Effector memory CD4-positive, alpha-beta T cell (primary cell): ENCODE measurements around the gene BRD3.

Experiments used
- DNase-seq, 3 donors: peaks; one replicate each; pipeline ENCODE4 v3.0.0-alpha.2; 2020
- H3K27ac ChIP-seq: 2 replicates; pipeline ENCODE4 v1.7.0; 2013; ENCODE audit warnings: mild to moderate bottlenecking, low read length, moderate library complexity; ENCODE audit not compliant: insufficient read depth, poor library complexity, severe bottlenecking
- H3K27me3 ChIP-seq: replicated peaks from 2 replicates; pipeline ENCODE4 v1.7.0; 2013; ENCODE audit warnings: mild to moderate bottlenecking, low read length; ENCODE audit not compliant: insufficient read depth, control insufficient read depth, poor library complexity, severe bottlenecking
- H3K36me3 ChIP-seq: 2 replicates; pipeline ENCODE4 v1.7.0; 2013; ENCODE audit warnings: mild to moderate bottlenecking, low read length, moderate library complexity; ENCODE audit not compliant: control insufficient read depth, insufficient read depth
- H3K4me1 ChIP-seq: 2 replicates; pipeline ENCODE4 v1.7.0; 2013; ENCODE audit warnings: low read length, mild to moderate bottlenecking; ENCODE audit not compliant: control insufficient read depth, insufficient read depth, poor library complexity, severe bottlenecking
- H3K4me3 ChIP-seq: 2 replicates; pipeline ENCODE4 v1.7.0; 2013; ENCODE audit warnings: low read length, low read depth, mild to moderate bottlenecking; ENCODE audit not compliant: insufficient read depth, poor library complexity, severe bottlenecking
- H3K9me3 ChIP-seq: 2 replicates; pipeline ENCODE4 v1.7.0; 2013; ENCODE audit warnings: mild to moderate bottlenecking, low read length, moderate library complexity; ENCODE audit not compliant: control insufficient read depth

BRD3 gene

DNA sequence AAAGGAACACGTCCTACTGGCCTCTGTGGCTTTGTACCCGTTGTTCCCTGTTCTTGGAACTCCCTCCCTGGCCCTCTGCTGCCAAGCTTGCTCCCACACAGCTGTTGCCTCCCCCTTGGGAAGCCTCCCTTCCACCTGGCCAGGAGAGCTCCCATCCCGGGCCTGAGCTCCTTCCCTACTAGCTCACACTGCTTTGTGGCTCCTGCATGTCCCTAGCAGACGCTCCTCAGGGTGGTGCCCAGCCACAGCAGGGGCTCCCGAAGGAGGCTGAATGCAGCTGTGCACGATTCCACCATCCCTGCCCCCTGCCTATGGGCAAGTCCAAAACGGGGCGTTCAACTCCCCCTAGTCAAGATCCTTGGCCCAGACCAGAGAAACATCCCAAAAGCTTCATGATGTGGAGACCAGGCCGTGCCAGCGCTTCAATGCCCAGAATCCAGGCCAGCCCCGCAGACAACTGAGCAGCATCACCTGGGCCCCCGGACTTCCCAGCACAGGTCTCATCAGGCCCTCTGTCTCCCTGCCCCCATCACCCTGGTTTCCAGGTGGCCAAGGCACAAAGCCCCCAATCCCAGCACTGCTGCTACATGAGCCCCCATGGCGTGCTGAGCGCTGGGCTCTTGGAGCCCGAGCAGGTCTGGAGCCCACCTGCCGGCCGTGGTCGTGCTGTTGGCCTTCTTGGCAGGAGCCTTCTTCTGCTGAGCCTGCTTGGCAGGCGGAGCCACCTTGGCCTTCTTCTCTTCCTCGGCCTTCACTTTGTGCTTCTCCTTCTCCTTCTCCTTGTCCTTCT is 28.2 kb downstream of the BRD3 start:
- no peak overlapping the region for H3K27ac ChIP-seq
- H3K27me3 ChIP-seq, result no peaks in the 10 kb centered on the region
- peaks cover 73% of the 10 kb centered on the region for H3K36me3 ChIP-seq

DNA sequence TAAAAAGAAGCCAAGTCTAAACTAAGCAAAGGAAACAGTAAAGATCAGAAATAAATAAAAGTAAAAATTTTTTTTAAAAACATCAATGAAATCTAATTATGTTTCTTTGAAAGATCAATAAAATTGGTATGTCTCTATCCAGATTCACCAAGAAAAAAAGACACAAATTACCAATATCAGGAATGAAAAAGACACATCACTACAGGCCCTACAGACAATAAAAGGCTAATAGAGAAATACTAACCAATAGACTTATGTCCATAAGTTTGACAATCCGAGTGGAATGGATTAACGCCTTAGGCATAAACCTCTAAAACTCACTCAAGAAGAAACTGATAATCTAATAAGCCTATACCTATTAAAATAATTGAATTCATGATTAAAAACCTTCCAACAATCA is 30.2 kb downstream of the BRD3 start:
- no peak overlapping the region for H3K27ac ChIP-seq
- H3K36me3 ChIP-seq, result peaks cover 83% of the 10 kb centered on the region
- no peaks in the 10 kb centered on the region for H3K9me3 ChIP-seq
- H3K27me3 ChIP-seq, result no peaks in the 10 kb centered on the region
- no peak for DNase-seq
- no peak overlapping the region for H3K4me3 ChIP-seq
- H3K4me1 ChIP-seq, result no peaks in the 10 kb centered on the region

More for the DNA sequence above, 28.2 kb downstream of the BRD3 start:
- no peak for DNase-seq
- H3K4me3 ChIP-seq, result no peak overlapping the region
- H3K9me3 ChIP-seq, result no peaks in the 10 kb centered on the region
- no peaks in the 10 kb centered on the region for H3K4me1 ChIP-seq

- peaks cover 84% of the 10 kb centered on the region for H3K36me3 ChIP-seq
- no peak overlapping the region for H3K27ac ChIP-seq
- no peaks in the 10 kb centered on the region for H3K4me1 ChIP-seq
- H3K4me3 ChIP-seq, result no peak overlapping the region
- H3K9me3 ChIP-seq, result no peaks in the 10 kb centered on the region
- H3K27me3 ChIP-seq, result no peaks in the 10 kb centered on the region
- no peak for DNase-seq
Measured at GRCh38 chr9:134036130-134036529, 31.7 kb downstream of the BRD3 start.

DNA sequence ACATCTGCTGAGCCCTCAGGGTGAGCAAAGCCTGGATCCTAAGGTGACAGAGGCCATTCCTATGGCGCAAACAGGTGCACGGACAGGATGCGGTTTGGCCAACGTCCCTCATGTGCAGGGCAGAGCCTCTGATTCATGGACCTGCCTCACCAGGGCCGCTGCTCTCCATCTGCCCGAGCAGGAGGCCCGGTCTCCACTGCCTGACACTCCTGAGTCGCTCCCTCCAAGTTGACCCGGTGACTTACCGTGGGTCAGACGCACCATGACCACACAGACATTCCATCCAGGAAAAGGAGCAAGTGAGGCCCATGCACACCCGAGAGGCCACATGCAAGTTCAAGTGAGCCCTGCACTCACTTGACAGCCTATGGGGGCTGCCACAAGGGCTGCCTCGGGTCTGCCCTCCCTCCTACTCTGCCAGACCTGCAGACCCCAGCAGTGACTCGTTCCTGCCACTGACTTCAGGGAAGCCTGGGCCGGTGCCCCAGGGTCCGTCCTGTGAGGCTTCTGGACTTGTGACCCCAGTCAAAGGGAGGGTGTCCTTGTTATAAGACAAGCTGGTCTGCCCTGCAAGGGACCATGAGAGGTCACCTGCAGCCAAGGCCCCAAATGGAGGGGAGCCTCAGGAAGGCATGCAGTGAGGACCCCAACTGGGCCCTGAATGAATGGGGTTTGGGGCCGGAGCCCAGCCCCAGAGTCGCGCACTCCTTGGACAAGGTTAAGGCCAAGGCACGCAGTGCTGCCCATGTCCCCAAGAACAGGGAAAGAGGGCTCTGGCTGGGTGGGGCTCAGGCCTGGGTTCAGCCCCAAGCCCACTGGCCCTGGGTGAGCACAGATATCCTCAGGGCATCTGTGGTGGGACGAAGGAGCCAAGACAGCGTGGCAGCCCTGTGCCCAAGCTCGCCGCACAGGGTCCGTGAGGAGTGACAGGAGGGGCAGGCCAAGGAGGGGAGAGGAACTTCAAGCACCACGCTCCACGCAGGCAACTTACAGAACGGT is 32.5 kb downstream of the BRD3 start:
- Histone ChIP-seq H3K27me3 (no peaks in the 10 kb centered on the region), H3K4me1 (no peaks in the 10 kb centered on the region), H3K36me3 (peaks cover 83% of the 10 kb centered on the region), H3K27ac (no peak overlapping the region), H3K9me3 (no peaks in the 10 kb centered on the region), H3K4me3 (no peak overlapping the region)
- DNase-seq, result no peak

DNA sequence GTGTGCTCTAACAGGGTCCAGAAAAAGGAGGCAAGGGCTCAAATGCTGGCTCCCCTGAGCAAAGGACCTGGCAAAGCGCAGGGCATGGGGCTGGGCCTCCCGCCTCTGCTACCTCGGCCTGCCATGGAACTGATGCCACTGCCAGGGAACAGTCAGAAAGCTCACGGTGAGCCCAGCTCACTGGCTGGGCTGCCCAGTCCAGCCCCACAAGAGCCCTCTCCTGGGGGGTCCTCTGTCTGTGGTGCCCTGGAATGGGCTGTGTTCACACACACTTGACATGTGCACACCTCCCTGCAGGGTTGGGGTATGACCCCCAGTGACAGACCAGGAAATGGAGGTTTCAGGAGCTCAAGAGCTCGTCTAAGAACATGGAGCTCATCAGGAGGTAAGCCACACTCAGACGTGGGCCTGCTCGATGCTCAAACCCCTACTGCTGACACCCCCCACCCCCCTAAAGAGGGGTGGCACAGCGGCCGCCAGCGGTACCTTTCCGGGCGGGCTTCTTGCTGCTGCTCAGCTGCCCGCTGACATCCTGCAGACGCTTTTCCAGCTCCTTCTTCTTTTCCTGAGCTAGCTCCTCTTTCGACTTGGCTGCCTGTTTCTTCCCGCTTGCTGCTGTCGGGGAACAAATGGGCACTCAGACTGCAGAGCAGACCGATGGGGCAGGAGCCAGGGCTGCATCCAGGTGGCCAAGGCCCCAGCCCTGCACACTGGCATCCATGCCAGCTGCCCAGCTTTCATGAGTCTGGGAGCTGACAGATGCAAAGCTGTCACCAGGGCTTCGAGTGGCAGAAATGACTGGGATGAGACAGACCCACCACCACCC is 33.4 kb downstream of the BRD3 start:
- DNase-seq, result no peak
- Histone ChIP-seq H3K36me3 (peaks cover 74% of the 10 kb centered on the region), H3K27ac (no peak overlapping the region)

DNA sequence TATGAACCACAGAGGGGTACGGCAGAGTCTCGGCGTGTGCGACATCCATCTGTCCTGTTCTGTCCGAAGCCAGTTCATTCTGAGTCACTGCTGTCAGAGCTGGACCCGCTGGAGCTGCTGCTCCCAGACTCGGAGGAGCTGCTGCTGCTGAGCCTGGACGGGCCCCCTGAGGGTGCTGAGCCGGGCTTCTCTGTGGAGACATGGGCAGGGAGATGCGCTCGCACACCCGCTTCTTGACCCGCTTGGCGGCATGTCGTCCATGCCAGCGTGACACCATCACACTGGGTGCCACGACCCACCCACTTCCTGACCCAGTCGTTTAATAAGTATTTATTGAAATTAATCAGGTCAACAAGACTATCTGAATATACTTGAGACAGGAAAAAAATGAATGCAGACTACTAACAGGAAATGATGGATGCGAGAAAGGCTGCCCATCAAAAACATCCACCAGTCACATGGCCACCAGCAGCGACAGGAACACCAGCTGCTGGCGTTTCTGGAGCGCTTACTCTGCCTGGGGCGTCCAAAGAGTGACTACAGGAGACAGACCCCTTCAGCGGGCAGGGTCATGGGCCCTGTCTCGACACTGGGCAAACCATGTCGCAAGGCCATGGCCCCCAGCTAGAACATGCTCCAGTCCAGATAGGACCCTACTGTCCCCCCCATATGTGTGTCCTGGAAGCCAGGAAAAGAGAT is 34.2 kb downstream of the BRD3 start:
- H3K9me3 ChIP-seq, result no peaks in the 10 kb centered on the region
- H3K4me1 ChIP-seq, result no peaks in the 10 kb centered on the region
- H3K36me3 ChIP-seq, result peaks cover 66% of the 10 kb centered on the region
- no peak overlapping the region for H3K27ac ChIP-seq
- DNase-seq, result no peak
- no peak overlapping the region for H3K4me3 ChIP-seq
- H3K27me3 ChIP-seq, result no peaks in the 10 kb centered on the region

More for the DNA sequence above, 33.4 kb downstream of the BRD3 start:
- H3K9me3 ChIP-seq, result no peaks in the 10 kb centered on the region
- no peaks in the 10 kb centered on the region for H3K27me3 ChIP-seq
- H3K4me1 ChIP-seq, result no peaks in the 10 kb centered on the region
- H3K4me3 ChIP-seq, result no peak overlapping the region

- no peak overlapping the region for H3K4me3 ChIP-seq
- no peaks in the 10 kb centered on the region for H3K27me3 ChIP-seq
- no peaks in the 10 kb centered on the region for H3K4me1 ChIP-seq
- H3K9me3 ChIP-seq, result no peaks in the 10 kb centered on the region
- H3K36me3 ChIP-seq, result peaks cover 60% of the 10 kb centered on the region
- no peak for DNase-seq
- no peak overlapping the region for H3K27ac ChIP-seq
Measured at GRCh38 chr9:134032456-134033222, 35.2 kb downstream of the BRD3 start.

- peaks cover 58% of the 10 kb centered on the region for H3K36me3 ChIP-seq
Measured at GRCh38 chr9:134031783-134032182, 36.0 kb downstream of the BRD3 start.

More at GRCh38 chr9:134031783-134032182, 36.0 kb downstream of the BRD3 start:
- Histone ChIP-seq H3K4me1 (no peaks in the 10 kb centered on the region), H3K4me3 (no peak overlapping the region), H3K27me3 (no peaks in the 10 kb centered on the region), H3K27ac (no peak overlapping the region), H3K9me3 (no peaks in the 10 kb centered on the region)
- DNase-seq, result no peak
